Measurements from ENCODE around the gene EIF4G1.

Gene EIF4G1

DNA sequence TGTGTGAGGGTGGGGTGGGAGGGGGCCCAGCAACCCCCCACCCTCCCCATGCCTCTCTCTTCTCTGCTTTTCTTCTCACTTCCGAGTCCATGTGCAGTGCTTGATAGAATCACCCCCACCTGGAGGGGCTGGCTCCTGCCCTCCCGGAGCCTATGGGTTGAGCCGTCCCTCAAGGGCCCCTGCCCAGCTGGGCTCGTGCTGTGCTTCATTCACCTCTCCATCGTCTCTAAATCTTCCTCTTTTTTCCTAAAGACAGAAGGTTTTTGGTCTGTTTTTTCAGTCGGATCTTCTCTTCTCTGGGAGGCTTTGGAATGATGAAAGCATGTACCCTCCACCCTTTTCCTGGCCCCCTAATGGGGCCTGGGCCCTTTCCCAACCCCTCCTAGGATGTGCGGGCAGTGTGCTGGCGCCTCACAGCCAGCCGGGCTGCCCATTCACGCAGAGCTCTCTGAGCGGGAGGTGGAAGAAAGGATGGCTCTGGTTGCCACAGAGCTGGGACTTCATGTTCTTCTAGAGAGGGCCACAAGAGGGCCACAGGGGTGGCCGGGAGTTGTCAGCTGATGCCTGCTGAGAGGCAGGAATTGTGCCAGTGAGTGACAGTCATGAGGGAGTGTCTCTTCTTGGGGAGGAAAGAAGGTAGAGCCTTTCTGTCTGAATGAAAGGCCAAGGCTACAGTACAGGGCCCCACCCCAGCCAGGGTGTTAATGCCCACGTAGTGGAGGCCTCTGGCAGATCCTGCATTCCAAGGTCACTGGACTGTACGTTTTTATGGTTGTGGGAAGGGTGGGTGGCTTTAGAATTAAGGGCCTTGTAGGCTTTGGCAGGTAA lies 31.1 kb downstream of the EIF4G1 start:
- H3K4me3 ChIP-seq (ENCODE audit: low read length): no peak overlapping the region
- TF ChIP-seq, protein P1, sequence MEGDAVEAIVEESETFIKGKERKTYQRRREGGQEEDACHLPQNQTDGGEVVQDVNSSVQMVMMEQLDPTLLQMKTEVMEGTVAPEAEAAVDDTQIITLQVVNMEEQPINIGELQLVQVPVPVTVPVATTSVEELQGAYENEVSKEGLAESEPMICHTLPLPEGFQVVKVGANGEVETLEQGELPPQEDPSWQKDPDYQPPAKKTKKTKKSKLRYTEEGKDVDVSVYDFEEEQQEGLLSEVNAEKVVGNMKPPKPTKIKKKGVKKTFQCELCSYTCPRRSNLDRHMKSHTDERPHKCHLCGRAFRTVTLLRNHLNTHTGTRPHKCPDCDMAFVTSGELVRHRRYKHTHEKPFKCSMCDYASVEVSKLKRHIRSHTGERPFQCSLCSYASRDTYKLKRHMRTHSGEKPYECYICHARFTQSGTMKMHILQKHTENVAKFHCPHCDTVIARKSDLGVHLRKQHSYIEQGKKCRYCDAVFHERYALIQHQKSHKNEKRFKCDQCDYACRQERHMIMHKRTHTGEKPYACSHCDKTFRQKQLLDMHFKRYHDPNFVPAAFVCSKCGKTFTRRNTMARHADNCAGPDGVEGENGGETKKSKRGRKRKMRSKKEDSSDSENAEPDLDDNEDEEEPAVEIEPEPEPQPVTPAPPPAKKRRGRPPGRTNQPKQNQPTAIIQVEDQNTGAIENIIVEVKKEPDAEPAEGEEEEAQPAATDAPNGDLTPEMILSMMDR (conservative IDR thresholded peaks at IDR 0.05; ENCODE audit: low read depth, low read length): peak; percentile 69
- peak; percentile 58 for DNase-seq (ENCODE audit: low read depth)

DNA sequence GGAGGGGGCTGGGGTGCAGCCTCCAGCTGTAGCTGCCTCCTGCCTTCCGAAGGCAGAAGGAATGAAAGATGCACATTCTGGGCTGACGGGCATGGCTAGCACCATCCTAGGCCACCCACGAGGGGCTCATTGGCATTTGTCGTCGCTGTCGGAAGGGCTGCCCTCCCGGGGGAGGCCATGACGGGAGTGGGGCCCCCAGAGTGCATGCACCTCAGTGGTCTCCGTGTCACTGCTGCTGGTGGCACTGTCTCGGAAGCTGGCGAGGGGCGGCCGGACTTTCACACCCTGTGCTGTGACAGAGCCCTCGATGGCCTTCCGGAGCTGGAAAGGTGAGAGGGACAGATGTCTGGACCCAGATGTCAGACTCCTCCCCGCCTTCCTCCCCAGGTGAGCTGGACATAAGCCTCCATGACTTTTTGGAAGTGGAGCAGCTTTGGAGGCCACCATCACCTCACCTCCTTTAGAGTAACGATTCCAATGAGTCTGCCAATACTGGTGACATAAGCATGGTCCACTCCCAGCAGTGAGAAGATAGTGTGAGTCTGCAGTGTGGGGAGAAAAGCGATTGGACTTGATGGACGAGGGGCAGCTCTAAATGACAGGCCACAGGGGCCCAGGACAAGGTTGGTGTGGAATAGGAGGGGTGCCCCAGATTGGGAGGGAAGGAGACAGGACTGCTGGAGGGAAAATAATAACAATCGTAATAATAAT lies 32.2 kb downstream of the EIF4G1 start:
- H3K4me3 ChIP-seq (ENCODE audit: low read length): no peak overlapping the region
- no peak for DNase-seq (ENCODE audit: low read depth)
- TF ChIP-seq, protein P1 (conservative IDR thresholded peaks at IDR 0.05; ENCODE audit: low read depth, low read length): no peak

- H3K4me3 ChIP-seq (ENCODE audit: low read length): no peak overlapping the region
- TF ChIP-seq, protein P1 (conservative IDR thresholded peaks at IDR 0.05; ENCODE audit: low read depth, low read length): no peak
- DNase-seq (ENCODE audit: low read depth): no peak
These were observed 33.1 kb downstream of the EIF4G1 start for GRCh38 chr3:184347321-184348056.

GRCh38 chr3:184348057-184348382 lies 33.6 kb downstream of the EIF4G1 start:
- DNase-seq (ENCODE audit: low read depth): no peak
- H3K4me3 ChIP-seq (ENCODE audit: low read length): no peak overlapping the region
- TF ChIP-seq, protein P1 (conservative IDR thresholded peaks at IDR 0.05; ENCODE audit: low read depth, low read length): no peak

DNA sequence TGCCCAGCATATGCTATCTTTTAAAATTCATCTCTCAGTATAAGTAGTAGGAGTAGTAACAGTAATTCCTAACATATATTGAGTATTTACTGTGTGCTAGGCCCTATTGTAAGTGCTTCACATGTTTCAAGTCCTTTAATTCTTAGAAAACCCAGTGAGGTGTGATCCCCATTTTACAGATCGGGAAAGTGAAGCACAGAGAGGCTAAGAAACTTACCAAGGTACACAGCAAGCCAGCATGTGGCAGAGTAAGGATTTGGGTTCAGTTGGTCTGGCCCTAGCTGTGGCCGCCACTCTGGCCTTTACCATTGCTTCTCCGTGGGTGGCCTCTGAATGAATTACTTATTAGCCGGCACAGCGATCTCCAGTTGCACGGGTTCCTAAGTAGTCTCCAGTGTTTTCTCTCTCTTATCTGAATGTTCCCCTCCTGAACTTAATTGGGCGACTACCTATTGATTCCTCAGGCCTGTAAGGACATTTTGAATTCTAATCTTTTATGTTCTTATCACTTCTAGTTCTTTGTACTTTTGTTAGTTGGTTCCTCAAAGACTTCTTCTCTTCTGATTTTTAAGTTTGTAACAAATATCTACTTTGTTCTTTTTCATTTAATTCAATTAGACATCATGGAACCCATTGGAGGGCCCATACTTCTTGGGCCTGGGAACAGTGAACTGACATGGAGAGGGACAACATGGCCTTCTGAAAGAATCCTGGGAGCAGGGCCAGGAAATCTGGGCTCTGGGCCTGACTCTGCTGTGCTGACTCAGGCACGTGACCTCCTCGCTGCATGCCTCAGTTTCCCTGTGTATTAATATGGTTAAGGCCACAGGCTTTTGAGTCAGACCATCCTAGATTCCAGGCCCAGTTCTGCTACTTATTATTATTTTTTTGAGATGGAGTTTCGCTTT lies 35.4 kb downstream of the EIF4G1 start:
- no peak overlapping the region for H3K4me3 ChIP-seq (ENCODE audit: low read length)
- DNase-seq (ENCODE audit: low read depth): no peak
- TF ChIP-seq, protein P1 (conservative IDR thresholded peaks at IDR 0.05; ENCODE audit: low read depth, low read length): no peak

GRCh38 chr3:184350618-184351017 lies 36.2 kb downstream of the EIF4G1 start:
- TF ChIP-seq, protein P1 (conservative IDR thresholded peaks at IDR 0.05; ENCODE audit: low read depth, low read length): no peak
- no peak overlapping the region for H3K4me3 ChIP-seq (ENCODE audit: low read length)
- DNase-seq (ENCODE audit: low read depth): no peak

Measured in retinal pigment epithelial cell (primary cell).